Tibial nerve (tissue), 4 donors: ENCODE results near the gene TRA2A.

Source experiments
- EP300 ChIP-seq, 2 donors: sonication (generic); formaldehyde crosslinking; IDR thresholded peaks; one replicate each; pipeline ENCODE4 v1.6.1; 2017; ENCODE audit warnings: antibody characterized with exemption in 2 of 2, mild to moderate bottlenecking in 1 of 2
- TF ChIP-seq, protein P1 (sequence below), 5 experiments: fragments of 200-600 bp in 3 of 5; fragments of 450-650 bp in 2 of 5; sonication (generic) in 3 of 5; IDR thresholded peaks; one replicate each; pipeline ENCODE4 v1.5.1; 2016 to 2019; ENCODE audit warnings: antibody characterized with exemption in 5 of 5, mild to moderate bottlenecking in 3 of 5, moderate library complexity in 2 of 5

DNA sequence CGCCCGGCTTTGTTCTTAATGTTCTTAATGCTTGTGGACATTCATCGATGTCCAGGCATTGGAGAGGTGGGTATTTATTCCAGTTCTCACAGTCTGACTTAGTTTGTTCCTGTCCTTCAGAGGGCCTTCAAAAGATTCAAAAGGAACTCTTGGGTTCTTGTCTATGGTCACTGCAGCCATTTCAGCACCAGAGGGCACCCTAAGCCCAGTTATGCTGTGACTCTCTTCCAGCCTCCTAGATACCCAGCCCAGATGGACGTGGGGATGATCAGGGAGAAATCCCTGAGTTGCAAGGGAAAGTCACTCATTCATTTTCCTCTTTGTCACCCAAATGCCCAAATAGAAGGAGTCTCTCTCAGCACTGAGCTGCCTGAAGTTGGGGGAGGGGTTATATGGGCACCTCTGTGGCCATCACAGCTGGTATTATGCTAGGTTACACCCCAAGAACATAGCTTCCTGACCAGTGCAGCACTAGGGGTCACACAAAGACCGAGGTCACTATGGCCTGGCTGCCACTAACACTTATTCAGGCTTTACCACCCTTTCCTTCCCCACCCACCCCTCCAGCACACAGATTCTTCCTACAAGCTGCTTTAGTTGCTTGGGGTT lies 38.9 kb upstream of the TRA2A start:
- TF ChIP-seq, protein P1, sequence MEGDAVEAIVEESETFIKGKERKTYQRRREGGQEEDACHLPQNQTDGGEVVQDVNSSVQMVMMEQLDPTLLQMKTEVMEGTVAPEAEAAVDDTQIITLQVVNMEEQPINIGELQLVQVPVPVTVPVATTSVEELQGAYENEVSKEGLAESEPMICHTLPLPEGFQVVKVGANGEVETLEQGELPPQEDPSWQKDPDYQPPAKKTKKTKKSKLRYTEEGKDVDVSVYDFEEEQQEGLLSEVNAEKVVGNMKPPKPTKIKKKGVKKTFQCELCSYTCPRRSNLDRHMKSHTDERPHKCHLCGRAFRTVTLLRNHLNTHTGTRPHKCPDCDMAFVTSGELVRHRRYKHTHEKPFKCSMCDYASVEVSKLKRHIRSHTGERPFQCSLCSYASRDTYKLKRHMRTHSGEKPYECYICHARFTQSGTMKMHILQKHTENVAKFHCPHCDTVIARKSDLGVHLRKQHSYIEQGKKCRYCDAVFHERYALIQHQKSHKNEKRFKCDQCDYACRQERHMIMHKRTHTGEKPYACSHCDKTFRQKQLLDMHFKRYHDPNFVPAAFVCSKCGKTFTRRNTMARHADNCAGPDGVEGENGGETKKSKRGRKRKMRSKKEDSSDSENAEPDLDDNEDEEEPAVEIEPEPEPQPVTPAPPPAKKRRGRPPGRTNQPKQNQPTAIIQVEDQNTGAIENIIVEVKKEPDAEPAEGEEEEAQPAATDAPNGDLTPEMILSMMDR (IDR thresholded peaks at IDR 0.05), result peak; percentile 64 to 85 (median 69)
- TF ChIP-seq EP300 (IDR thresholded peaks at IDR 0.05), result no peak
